K562 (cell line): ENCODE results near the gene RNH1.

ENCODE experiments used
- FOXJ3 ChIP-seq: sonication (generic); formaldehyde crosslinking; IDR thresholded peaks from 2 replicates; pipeline ENCODE4 v1.4.0; 2020; ENCODE audit warnings: mild to moderate bottlenecking, missing genetic modification reagents
- HNRNPH1 ChIP-seq: fragments of 200-400 bp; formaldehyde crosslinking; optimal IDR thresholded peaks from 2 replicates; pipeline ENCODE3; 2017; ENCODE audit warnings: low read depth, mild to moderate bottlenecking, low read length, moderate library complexity
- PTRF ChIP-seq: fragments of 450-650 bp; IDR thresholded peaks from 2 replicates; pipeline ENCODE4 v1.6.1; 2016; ENCODE audit warnings: mild to moderate bottlenecking, missing genetic modification characterization, missing compliant biosample characterization
- SRF ChIP-seq, 2 experiments: fragments of 250-450, 450-650 bp in 1 of 2; sonication (Bioruptor Pico) in 1 of 2; sonication (generic) in 1 of 2; formaldehyde crosslinking; IDR thresholded peaks; 2 replicates each; pipeline versions ENCODE4 v1.5.0 to v1.5.1; 2020 to 2022; ENCODE audit warnings: mild to moderate bottlenecking in 1 of 2, missing genetic modification reagents in 1 of 2

- TF ChIP-seq PTRF (tag) (no peak), HNRNPH1 (no peak), FOXJ3 (CRISPR knock-in tag) (no peak), SRF (CRISPR knock-in tag; IDR thresholded peaks at IDR 0.05) (no peak)
These were observed 33.6 kb downstream of the RNH1 start for GRCh38 chr11:473415-473814.
